Mesendoderm (in vitro differentiated cells): Measurements from ENCODE around the gene SDHA.
"Not testable (repeated sequence)": the region's sequence is repeated elsewhere in the genome, so short reads cannot be mapped to it uniquely, and the experiment has no call there.

Experiments
- DNase-seq: peaks from one replicate; pipeline ENCODE4 v3.0.0; 2013
- H2AK5ac ChIP-seq: 2 replicates; pipeline ENCODE4 v1.6.1; 2013; ENCODE audit warnings: low read length, inconsistent platforms
- H2BK120ac ChIP-seq: 2 replicates; pipeline ENCODE4 v1.6.1; 2013; ENCODE audit warnings: low read depth, mild to moderate bottlenecking, low read length, moderate library complexity, mixed read lengths
- H2BK15ac ChIP-seq: replicated peaks from 2 replicates; pipeline ENCODE4 v1.6.1; 2013; ENCODE audit warnings: low read depth, mild to moderate bottlenecking, moderate library complexity
- H2BK5ac ChIP-seq: 2 replicates; pipeline ENCODE4 v1.6.1; 2013; ENCODE audit warnings: low read length, inconsistent platforms
- H3K18ac ChIP-seq: 2 replicates; pipeline ENCODE4 v1.6.1; 2013; ENCODE audit warnings: mild to moderate bottlenecking, low read length, mixed read lengths
- H3K23ac ChIP-seq: one replicate; pipeline ENCODE4 v1.6.1; 2013; ENCODE audit warnings: low read length
- H3K27ac ChIP-seq: 2 replicates; pipeline ENCODE4 v1.5.1; 2013; ENCODE audit warnings: low read depth, mild to moderate bottlenecking, inconsistent platforms, low read length, moderate library complexity
- H3K27me3 ChIP-seq: 2 replicates; pipeline ENCODE4 v1.6.1; 2013; ENCODE audit warnings: low read length, control low read depth, mild to moderate bottlenecking, inconsistent platforms; ENCODE audit not compliant: insufficient read depth, poor library complexity
- H3K36me3 ChIP-seq: 2 replicates; pipeline ENCODE4 v1.6.1; 2013; ENCODE audit warnings: low read length, inconsistent platforms; ENCODE audit not compliant: control insufficient read depth, insufficient read depth
- H3K4ac ChIP-seq: one replicate; pipeline ENCODE4 v1.6.1; 2013; ENCODE audit warnings: low read depth, mild to moderate bottlenecking, low read length, moderate library complexity
- H3K4me1 ChIP-seq: 2 replicates; pipeline ENCODE4 v1.6.1; 2013; ENCODE audit warnings: low read depth, low read length, inconsistent platforms; ENCODE audit not compliant: control insufficient read depth
- H3K4me2 ChIP-seq: 2 replicates; pipeline ENCODE4 v1.6.1; 2013; ENCODE audit warnings: low read length
- H3K4me3 ChIP-seq: 2 replicates; pipeline ENCODE4 v1.5.1; 2013; ENCODE audit warnings: mild to moderate bottlenecking, low read length
- H3K56ac ChIP-seq: one replicate; pipeline ENCODE4 v1.6.1; 2013; ENCODE audit warnings: low read length
- H3K79me1 ChIP-seq: 2 replicates; pipeline ENCODE4 v1.6.1; 2013; ENCODE audit warnings: low read length, inconsistent platforms
- H3K79me2 ChIP-seq: 2 replicates; pipeline ENCODE4 v1.6.1; 2013; ENCODE audit warnings: mild to moderate bottlenecking, low read length; ENCODE audit not compliant: control insufficient read depth, insufficient read depth
- H3K9ac ChIP-seq: 2 replicates; pipeline ENCODE4 v1.6.1; 2013; ENCODE audit warnings: low read length, inconsistent platforms
- H4K5ac ChIP-seq: one replicate; pipeline ENCODE4 v1.6.1; 2013; ENCODE audit warnings: low read length
- H4K8ac ChIP-seq: one replicate; pipeline ENCODE4 v1.6.1; 2013; ENCODE audit warnings: low read depth, mild to moderate bottlenecking, control low read depth, low read length, moderate library complexity
- WGBS: extraction: QIAGEN DNeasy Blood & Tissue Kit; methylation state at CpG from one replicate; pipeline ENCODE4 v1.1.7; 2013; ENCODE audit warnings: low lambda C conversion rate, missing lambda C conversion rate; ENCODE audit not compliant: insufficient coverage; ENCODE audit errors: extremely low coverage; 5-methylcytosine and 5-hydroxymethylcytosine counted together

SDHA gene

GRCh38 chr5:194603-195209 is 23.4 kb upstream of the SDHA start:
- no peak overlapping the region for H3K18ac ChIP-seq
- H2BK5ac ChIP-seq, result no peak overlapping the region
- H2BK15ac ChIP-seq, result no peak overlapping the region
- no peak for DNase-seq
- no peak overlapping the region for H3K4me3 ChIP-seq
- H3K4ac ChIP-seq, result no peak overlapping the region
- no peak overlapping the region for H3K4me2 ChIP-seq
- no peaks in the 10 kb centered on the region for H3K36me3 ChIP-seq
- H3K9ac ChIP-seq, result no peak overlapping the region
- no peaks in the 10 kb centered on the region for H3K79me1 ChIP-seq
- H4K8ac ChIP-seq, result no peak overlapping the region
- H3K56ac ChIP-seq, result no peak overlapping the region
- no CpG with 5 or more reads among the region's 36 CpGs for WGBS
- no peak overlapping the region for H3K27ac ChIP-seq
- no peaks in the 10 kb centered on the region for H3K27me3 ChIP-seq
- no peaks in the 10 kb centered on the region for H3K4me1 ChIP-seq
- H3K23ac ChIP-seq, result no peak overlapping the region
- H2BK120ac ChIP-seq, result no peak overlapping the region
- no peaks in the 10 kb centered on the region for H3K79me2 ChIP-seq
- no peak overlapping the region for H4K5ac ChIP-seq
- no peak overlapping the region for H2AK5ac ChIP-seq

DNA sequence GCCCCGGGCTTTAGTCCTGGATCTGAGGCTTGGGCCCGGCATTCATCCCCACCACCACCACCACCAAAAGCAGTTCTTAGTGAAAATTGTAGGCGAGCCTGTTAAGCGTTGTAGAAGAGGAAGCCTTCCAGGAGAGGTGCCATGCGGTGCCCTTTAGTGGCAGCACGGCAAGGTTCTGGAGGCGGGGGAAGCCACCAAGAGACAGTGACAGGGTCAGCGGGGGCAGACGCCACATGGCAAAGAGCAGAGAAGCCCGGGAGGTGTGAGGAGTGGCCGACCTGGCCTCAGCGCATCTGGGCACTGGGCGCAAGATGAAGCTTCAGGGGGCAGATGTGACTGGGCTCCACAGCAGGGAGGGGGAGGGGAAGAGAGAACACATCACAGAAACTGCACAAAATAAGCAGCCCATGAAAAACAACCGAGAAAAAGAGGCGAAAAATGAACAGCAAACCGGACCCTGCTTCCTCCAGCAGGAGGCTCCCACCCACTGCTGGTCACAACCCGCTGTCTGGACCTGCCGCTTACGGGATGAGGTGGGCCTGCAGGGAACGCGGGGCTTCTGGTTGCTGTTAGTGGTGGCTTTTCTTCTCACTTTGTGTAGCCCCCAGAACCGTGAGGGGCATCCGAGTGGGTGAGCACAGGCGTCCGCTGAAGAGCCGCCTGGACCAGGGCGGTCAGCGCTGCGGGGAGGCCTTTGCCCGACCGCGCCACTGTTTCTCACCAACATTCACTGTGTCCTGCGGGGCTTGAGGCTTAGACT is 22.5 kb upstream of the SDHA start:
- Histone ChIP-seq H3K27ac (no peak overlapping the region), H4K8ac (no peak overlapping the region), H3K18ac (no peak overlapping the region), H3K27me3 (no peaks in the 10 kb centered on the region), H3K36me3 (no peaks in the 10 kb centered on the region), H2BK5ac (no peak overlapping the region), H3K9ac (no peak overlapping the region), H4K5ac (no peak overlapping the region), H2BK120ac (no peak overlapping the region), H3K56ac (no peak overlapping the region), H3K4me1 (no peaks in the 10 kb centered on the region), H3K23ac (no peak overlapping the region), H3K4me2 (no peak overlapping the region), H3K79me1 (no peaks in the 10 kb centered on the region), H3K4ac (no peak overlapping the region), H3K79me2 (no peaks in the 10 kb centered on the region), H3K4me3 (no peak overlapping the region), H2AK5ac (no peak overlapping the region), H2BK15ac (no peak overlapping the region)
- DNase-seq, result peak; percentile 19
- no CpG with 5 or more reads among the region's 33 CpGs for WGBS

DNA sequence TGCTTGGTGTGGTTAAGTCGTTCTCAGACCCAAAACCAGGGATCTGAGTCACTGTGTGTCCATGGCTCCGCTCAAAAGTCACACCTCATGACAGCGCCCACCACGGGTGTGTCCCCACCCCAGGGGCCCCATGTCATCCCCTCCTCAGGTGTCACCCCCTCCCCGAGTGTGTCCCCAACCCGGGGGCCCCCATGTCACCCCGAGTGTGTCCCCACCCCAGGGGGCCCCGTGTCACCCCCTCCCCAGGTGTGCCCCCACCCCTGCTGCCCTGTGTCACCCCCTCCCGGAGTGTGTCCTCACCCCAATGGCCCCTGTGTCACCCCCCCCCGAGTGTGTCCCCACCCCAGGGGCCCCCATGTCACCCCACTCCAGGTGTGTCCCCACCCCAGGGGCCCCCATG is 21.8 kb upstream of the SDHA start:
- H3K56ac ChIP-seq, result no peak overlapping the region
- no peak overlapping the region for H3K4me3 ChIP-seq
- no peak overlapping the region for H4K5ac ChIP-seq
- H3K23ac ChIP-seq, result no peak overlapping the region
- no peak overlapping the region for H3K18ac ChIP-seq
- H3K27me3 ChIP-seq, result no peaks in the 10 kb centered on the region
- no peak overlapping the region for H2BK5ac ChIP-seq
- no peaks in the 10 kb centered on the region for H3K4me1 ChIP-seq
- H3K4ac ChIP-seq, result no peak overlapping the region
- no peak overlapping the region for H3K9ac ChIP-seq
- DNase-seq, result no peak
- H2BK15ac ChIP-seq, result no peak overlapping the region
- no CpG with 5 or more reads among the region's 10 CpGs for WGBS
- no peaks in the 10 kb centered on the region for H3K36me3 ChIP-seq
- no peak overlapping the region for H4K8ac ChIP-seq
- H3K79me1 ChIP-seq, result no peaks in the 10 kb centered on the region
- H3K27ac ChIP-seq, result no peak overlapping the region
- H3K4me2 ChIP-seq, result no peak overlapping the region
- no peak overlapping the region for H2AK5ac ChIP-seq
- no peaks in the 10 kb centered on the region for H3K79me2 ChIP-seq
- no peak overlapping the region for H2BK120ac ChIP-seq

- H3K4ac ChIP-seq, H2BK15ac ChIP-seq, H2BK120ac ChIP-seq, H3K79me1 ChIP-seq, H3K18ac ChIP-seq, H3K56ac ChIP-seq, H2BK5ac ChIP-seq, H3K9ac ChIP-seq, H3K27ac ChIP-seq, H2AK5ac ChIP-seq, H3K4me2 ChIP-seq, H3K4me1 ChIP-seq, H3K36me3 ChIP-seq, DNase-seq, H4K5ac ChIP-seq, H4K8ac ChIP-seq, H3K79me2 ChIP-seq, H3K27me3 ChIP-seq, H3K23ac ChIP-seq, H3K4me3 ChIP-seq: not testable (repeated sequence)
- WGBS, result no CpG with 5 or more reads among the region's 18 CpGs
Measured at GRCh38 chr5:197031-197430, 21.1 kb upstream of the SDHA start.

GRCh38 chr5:197892-198489 is 20.1 kb upstream of the SDHA start:
- H2AK5ac ChIP-seq, result no peak overlapping the region
- H2BK15ac ChIP-seq, result no peak overlapping the region
- no peaks in the 10 kb centered on the region for H3K79me2 ChIP-seq
- no peak overlapping the region for H3K18ac ChIP-seq
- H2BK120ac ChIP-seq, result no peak overlapping the region
- no peak overlapping the region for H3K9ac ChIP-seq
- peaks cover 2% of the 10 kb centered on the region for H3K79me1 ChIP-seq
- no peak overlapping the region for H3K4me2 ChIP-seq
- no CpG with 5 or more reads among the region's 12 CpGs for WGBS
- no peak overlapping the region for H3K23ac ChIP-seq
- H3K36me3 ChIP-seq, result no peaks in the 10 kb centered on the region
- no peak for DNase-seq
- no peak overlapping the region for H2BK5ac ChIP-seq
- H3K27me3 ChIP-seq, result no peaks in the 10 kb centered on the region
- H4K8ac ChIP-seq, result no peak overlapping the region
- H3K4me3 ChIP-seq, result no peak overlapping the region
- H3K27ac ChIP-seq, result no peak overlapping the region
- no peaks in the 10 kb centered on the region for H3K4me1 ChIP-seq
- no peak overlapping the region for H4K5ac ChIP-seq
- H3K4ac ChIP-seq, result no peak overlapping the region
- no peak overlapping the region for H3K56ac ChIP-seq
